Activated CD4-positive, CD25-positive, alpha-beta regulatory T cell treated with anti-CD3 and anti-CD28 coated beads, Interleukin-2, amount 50 U/mL, for 16 hours (primary cell): Measurements from ENCODE around the gene LRRC52.

Source experiments
- DNase-seq: peaks from one replicate; pipeline ENCODE4 v3.0.0-alpha.2; 2020; ENCODE audit warnings: low read depth, low spot score

Gene LRRC52

GRCh38 chr1:165543532-165544438 is at the start of gene LRRC52:
LRRC52 (plus strand) TSS chr1:165544000; CDS start chr1:165544297, 297 bp downstream.
- DNase-seq, result no peak

GRCh38 chr1:165494949-165495857 is 48.6 kb upstream of the LRRC52 start:
- no peak for DNase-seq

GRCh38 chr1:165495858-165496205 is 48.0 kb upstream of the LRRC52 start:
- no peak for DNase-seq

GRCh38 chr1:165496501-165496900 is 47.3 kb upstream of the LRRC52 start:
- no peak for DNase-seq

GRCh38 chr1:165497069-165498013 is 46.5 kb upstream of the LRRC52 start:
- no peak for DNase-seq

- DNase-seq, result no peak
Observed at GRCh38 chr1:165501330-165501969, 42.4 kb upstream of the LRRC52 start.

- DNase-seq, result no peak
Observed at GRCh38 chr1:165501970-165502348, 41.8 kb upstream of the LRRC52 start.

- no peak for DNase-seq
Observed at GRCh38 chr1:165507570-165507969, 36.2 kb upstream of the LRRC52 start.

GRCh38 chr1:165508291-165508690 is 35.5 kb upstream of the LRRC52 start:
- no peak for DNase-seq

GRCh38 chr1:165512816-165513215 is 31.0 kb upstream of the LRRC52 start:
- no peak for DNase-seq

- DNase-seq, result no peak
Observed at GRCh38 chr1:165516469-165516868, 27.3 kb upstream of the LRRC52 start.

- no peak for DNase-seq
Observed at GRCh38 chr1:165520646-165521045, 23.2 kb upstream of the LRRC52 start.

GRCh38 chr1:165524639-165525285 is 19.0 kb upstream of the LRRC52 start:
- no peak for DNase-seq

GRCh38 chr1:165525708-165526107 is 18.1 kb upstream of the LRRC52 start:
- DNase-seq, result no peak

GRCh38 chr1:165527251-165528007 is 16.4 kb upstream of the LRRC52 start:
- no peak for DNase-seq

- no peak for DNase-seq
Observed at GRCh38 chr1:165531021-165531420, 12.8 kb upstream of the LRRC52 start.

GRCh38 chr1:165532053-165532452 is 11.7 kb upstream of the LRRC52 start:
- DNase-seq, result no peak

- DNase-seq, result no peak
Observed at GRCh38 chr1:165533254-165533653, 10.5 kb upstream of the LRRC52 start.

- DNase-seq, result no peak
Observed at GRCh38 chr1:165536016-165536415, 7.8 kb upstream of the LRRC52 start.
